H1 (cell line): Measurements from ENCODE around the gene ARMC7. TPM values are rescaled to one million over a fixed set of nuclear protein-coding genes. Genes with fewer than 3 reads are reported as not detected.

Experiments used
- CEBPB ChIP-seq: IDR thresholded peaks from 2 replicates; pipeline ENCODE4 v1.6.1; 2012; ENCODE audit warnings: low read depth, low read length
- EP300 ChIP-seq, 2 experiments: IDR thresholded peaks; 1 replicate in 1 of 2; 2 replicates in 1 of 2; pipeline ENCODE4 v1.6.1; 2011 to 2012; ENCODE audit warnings: low read depth in 2 of 2, low read length in 2 of 2, mild to moderate bottlenecking in 2 of 2, borderline replicate concordance in 1 of 2, inconsistent platforms in 1 of 2, moderate library complexity in 1 of 2
- GTF2F1 ChIP-seq: IDR thresholded peaks from 2 replicates; pipeline ENCODE4 v1.6.1; 2012; ENCODE audit warnings: low read depth, low read length, improper control_type of control experiment, borderline replicate concordance
- NANOG ChIP-seq: IDR thresholded peaks from 2 replicates; pipeline ENCODE4 v1.6.1; 2011; ENCODE audit warnings: low read length, low read depth, mild to moderate bottlenecking, inconsistent platforms; ENCODE audit not compliant: insufficient read depth, poor library complexity, severe bottlenecking
- NRF1 ChIP-seq: IDR thresholded peaks from 2 replicates; pipeline ENCODE4 v1.6.1; 2011; ENCODE audit warnings: mild to moderate bottlenecking, low read depth, low read length, improper control_type of control experiment
- POLR2A ChIP-seq, 2 experiments: IDR thresholded peaks; 1 replicate in 1 of 2; 2 replicates in 1 of 2; pipeline ENCODE4 v1.6.1; 2011; ENCODE audit warnings: low read depth in 2 of 2, low read length in 2 of 2, mild to moderate bottlenecking in 2 of 2; ENCODE audit errors: control extremely low read depth in 1 of 2
- RAD21 ChIP-seq, 2 experiments: IDR thresholded peaks in 1 of 2; conservative IDR thresholded peaks in 1 of 2; 2 replicates each; pipeline ENCODE4 v1.6.1; 2011; ENCODE audit warnings: low read depth in 2 of 2, low read length in 2 of 2, improper control_type of control experiment in 1 of 2, inconsistent platforms in 1 of 2, mild to moderate bottlenecking in 1 of 2, moderate library complexity in 1 of 2
- SAP30 ChIP-seq: fragments of 300-600 bp; sonication (generic); IDR thresholded peaks from 2 replicates; pipeline ENCODE4 v1.7.1; 2012; ENCODE audit warnings: low read length, moderate library complexity, mild to moderate bottlenecking, inconsistent platforms; ENCODE audit not compliant: insufficient read depth, insufficient replicate concordance
- SIX5 ChIP-seq: IDR thresholded peaks from 2 replicates; pipeline ENCODE4 v1.6.1; 2011; ENCODE audit warnings: mild to moderate bottlenecking, low read depth, low read length
- SP2 ChIP-seq: IDR thresholded peaks from 2 replicates; pipeline ENCODE4 v1.6.1; 2012; ENCODE audit warnings: mild to moderate bottlenecking, low read length, inconsistent platforms
- SRF ChIP-seq: IDR thresholded peaks from 2 replicates; pipeline ENCODE4 v1.6.1; 2011; ENCODE audit warnings: mild to moderate bottlenecking, low read depth, low read length, moderate library complexity
- SUZ12 ChIP-seq: fragments of 200-600 bp; sonication (generic); IDR thresholded peaks from 2 replicates; pipeline ENCODE4 v1.6.1; 2012; ENCODE audit warnings: mild to moderate bottlenecking, inconsistent platforms, low read length, moderate library complexity, mixed read lengths
- TAF1 ChIP-seq: IDR thresholded peaks from 2 replicates; pipeline ENCODE4 v1.6.1; 2011; ENCODE audit warnings: mild to moderate bottlenecking, low read depth, low read length
- TCF12 ChIP-seq: IDR thresholded peaks from 2 replicates; pipeline ENCODE4 v1.6.1; 2011; ENCODE audit warnings: low read depth, mild to moderate bottlenecking, low read length
- ZNF274 ChIP-seq: IDR thresholded peaks from 2 replicates; pipeline ENCODE4 v1.7.0; 2012; ENCODE audit warnings: low read length, borderline replicate concordance; ENCODE audit errors: extremely low read depth
- polyA plus RNA-seq, 7 experiments: library from polyadenylated mRNA; depleted of rRNA in 3 of 7; stranded (reverse) in 5 of 7; unstranded in 2 of 7; fragments of >200 nt in 5 of 7; fragments of 200-250 nt in 2 of 7; gene quantifications; 1 replicate in 5 of 7; 2 replicates in 1 of 7; 4 replicates in 1 of 7; pipeline versions ENCODE4 v1.2.1 to v1.2.3, GENCODE V29; 2011 to 2013; ENCODE audit warnings: missing spikeins in 2 of 7, mixed read lengths in 2 of 7
- total RNA-seq: library from RNA; stranded (reverse); fragmentation: NEBNext Ultra II Directional; extraction: Animal tissue kit (Norgen Biotek cat#: 25700); gene quantifications from 2 replicates; pipeline ENCODE4 v1.2.1, GENCODE V29; 2021
- TF ChIP-seq, protein P1 (sequence below): IDR thresholded peaks from 2 replicates; pipeline ENCODE4 v1.6.1; 2011; ENCODE audit warnings: low read length, improper control_type of control experiment
- TF ChIP-seq, protein P2 (sequence below): IDR thresholded peaks from 2 replicates; pipeline ENCODE4 v1.6.1; 2012; ENCODE audit warnings: inconsistent platforms

Gene ARMC7
- total and polyA plus RNA-seq, 2 of the 8 experiments (the other 6 are each of a cell fraction or from before 2014, with no cell fraction given): 9.8 to 13.6 TPM

DNA sequence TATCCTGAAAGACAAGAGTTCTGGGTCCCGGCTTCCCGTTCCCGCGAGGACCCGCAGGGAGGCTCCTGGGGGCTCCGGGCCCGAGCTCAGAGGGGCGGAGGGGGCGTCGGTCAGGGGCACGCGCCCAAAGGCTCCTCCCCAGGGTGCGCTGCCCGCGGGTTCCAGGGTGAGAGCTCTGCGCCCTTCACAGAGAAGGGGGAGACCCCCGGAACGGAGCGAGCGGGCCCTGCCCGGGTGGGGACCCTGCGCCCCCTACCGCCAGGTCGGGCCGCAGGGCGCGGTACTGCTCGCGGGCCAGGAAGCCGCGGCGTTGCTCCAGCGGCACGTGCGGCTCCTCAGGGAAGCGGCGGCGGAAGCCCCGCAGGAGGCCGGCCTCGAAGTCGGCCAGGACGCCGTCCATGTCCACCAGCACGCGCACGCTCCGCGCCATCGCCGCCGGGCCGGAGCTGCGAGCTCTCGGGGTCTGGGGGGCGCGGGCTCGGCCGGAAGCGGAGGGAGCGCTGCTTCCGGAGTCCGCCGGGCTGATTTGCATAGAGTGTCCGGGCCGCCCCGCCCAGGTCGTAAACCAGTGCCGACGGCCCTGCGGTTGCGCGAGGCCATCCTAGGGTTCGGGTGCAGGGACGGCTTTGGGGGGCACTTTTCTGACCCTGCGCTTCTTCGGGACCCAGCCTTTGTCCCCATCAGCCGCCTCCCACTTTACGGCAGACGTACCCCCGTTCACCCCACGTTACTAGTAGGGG, 21.7 kb downstream of the ARMC7 start, which contains the start of gene NT5C (continued):
- TF ChIP-seq, protein P1, sequence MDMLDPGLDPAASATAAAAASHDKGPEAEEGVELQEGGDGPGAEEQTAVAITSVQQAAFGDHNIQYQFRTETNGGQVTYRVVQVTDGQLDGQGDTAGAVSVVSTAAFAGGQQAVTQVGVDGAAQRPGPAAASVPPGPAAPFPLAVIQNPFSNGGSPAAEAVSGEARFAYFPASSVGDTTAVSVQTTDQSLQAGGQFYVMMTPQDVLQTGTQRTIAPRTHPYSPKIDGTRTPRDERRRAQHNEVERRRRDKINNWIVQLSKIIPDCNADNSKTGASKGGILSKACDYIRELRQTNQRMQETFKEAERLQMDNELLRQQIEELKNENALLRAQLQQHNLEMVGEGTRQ: 0 out of 2 replicates have a peak, but pooled peaks have one; percentile 42
- no peak for TF ChIP-seq SP2
- TF ChIP-seq SUZ12: no peak
- TF ChIP-seq TCF12: no peak
- TF ChIP-seq SIX5: no peak
- TF ChIP-seq EP300 (IDR thresholded peaks at IDR 0.05; ENCODE audit: borderline replicate concordance in 1 of 2, low read depth in 2 of 2, low read length in 2 of 2): no peak
- no peak for TF ChIP-seq SRF
- peak; percentile 46 for TF ChIP-seq NRF1
- TF ChIP-seq POLR2A (IDR thresholded peaks at IDR 0.05; ENCODE audit: control extremely low read depth in 1 of 2, low read depth in 2 of 2, low read length in 2 of 2): peak; percentile 72 to 75; a peak in 2 of 3 replicates
- TF ChIP-seq, protein P2, sequence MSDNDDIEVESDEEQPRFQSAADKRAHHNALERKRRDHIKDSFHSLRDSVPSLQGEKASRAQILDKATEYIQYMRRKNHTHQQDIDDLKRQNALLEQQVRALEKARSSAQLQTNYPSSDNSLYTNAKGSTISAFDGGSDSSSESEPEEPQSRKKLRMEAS: peak; percentile 95
- peak; percentile 32 to 42; a peak in 2 of 4 replicates for TF ChIP-seq RAD21 (IDR thresholded peaks at IDR 0.05 in 1 of 2, conservative IDR thresholded peaks at IDR 0.05 in 1 of 2; ENCODE audit: low read depth in 2 of 2, low read length in 2 of 2)
- TF ChIP-seq ZNF274: no peak
- peak; percentile 77 for TF ChIP-seq TAF1
- no peak for TF ChIP-seq SAP30
- no peak; the same call in 1 of the 2 replicates for TF ChIP-seq GTF2F1
- TF ChIP-seq NANOG: no peak
- TF ChIP-seq CEBPB: no peak
